Sigmoid colon (tissue), 4 donors: ENCODE results near the gene EFEMP1.

ENCODE experiments used
- CTCF ChIP-seq, 4 experiments: fragments of 450-650 bp in 3 of 4; fragments of 200-600 bp in 1 of 4; IDR thresholded peaks; one replicate each; pipeline ENCODE4 v1.5.1; 2016 to 2019; ENCODE audit warnings: antibody characterized with exemption in 4 of 4, mild to moderate bottlenecking in 3 of 4, moderate library complexity in 2 of 4
- EP300 ChIP-seq, 4 donors: sonication (generic); formaldehyde crosslinking; IDR thresholded peaks; one replicate each; pipeline ENCODE4 v1.6.1; 2017; ENCODE audit warnings: antibody characterized with exemption in 4 of 4
- POLR2A ChIP-seq, 2 donors: fragments of 450-650 bp; IDR thresholded peaks; one replicate each; pipeline ENCODE4 v1.6.1; 2016; ENCODE audit warnings: antibody characterized with exemption in 2 of 2, mild to moderate bottlenecking in 2 of 2, moderate library complexity in 2 of 2
- POLR2AphosphoS5 ChIP-seq, 4 donors: sonication (generic); formaldehyde crosslinking; IDR thresholded peaks; one replicate each; pipeline ENCODE4 v1.6.1; 2017; ENCODE audit warnings: antibody characterized with exemption in 4 of 4

GRCh38 chr2:55887901-55888624 is 35.5 kb downstream of the EFEMP1 start:
- TF ChIP-seq CTCF (IDR thresholded peaks at IDR 0.05) (no peak), EP300 (IDR thresholded peaks at IDR 0.05) (no peak), POLR2A (IDR thresholded peaks at IDR 0.05) (no peak), POLR2AphosphoS5 (IDR thresholded peaks at IDR 0.05) (no peak)
